H1 (cell line): ENCODE data around the gene GNG13. TPM values are rescaled to one million over a fixed set of nuclear protein-coding genes. Genes with fewer than 3 reads are reported as not detected.

Source experiments
- CBX5 ChIP-seq: fragments of 300-800, 300-1000 bp; sonication (generic); IDR thresholded peaks from 2 replicates; pipeline ENCODE4 v1.7.1; 2016; ENCODE audit warnings: antibody characterized with exemption, low read length, low read depth
- CBX8 ChIP-seq: fragments of 300-800, 300-1000 bp; sonication (generic); IDR thresholded peaks from 2 replicates; pipeline ENCODE4 v1.7.1; 2016; ENCODE audit warnings: low read depth, low read length, borderline replicate concordance
- RNF2 ChIP-seq: fragments of 200-900, 300-1000 bp; sonication (generic); IDR thresholded peaks from 2 replicates; pipeline ENCODE4 v1.7.1; 2016; ENCODE audit warnings: borderline replicate concordance, low read depth, mild to moderate bottlenecking, antibody characterized with exemption, low read length; ENCODE audit not compliant: poor library complexity, severe bottlenecking; ENCODE audit errors: missing control alignments
- SIN3A ChIP-seq, 2 experiments: IDR thresholded peaks in 1 of 2; conservative IDR thresholded peaks in 1 of 2; 2 replicates each; pipeline ENCODE4 v1.6.1; 2011 to 2012; ENCODE audit warnings: low read length in 2 of 2, improper control_type of control experiment in 1 of 2, low read depth in 1 of 2, mild to moderate bottlenecking in 1 of 2
- polyA plus RNA-seq, 7 experiments: library from polyadenylated mRNA; depleted of rRNA in 3 of 7; stranded (reverse) in 5 of 7; unstranded in 2 of 7; fragments of >200 nt in 5 of 7; fragments of 200-250 nt in 2 of 7; gene quantifications; 1 replicate in 5 of 7; 2 replicates in 1 of 7; 4 replicates in 1 of 7; pipeline versions ENCODE4 v1.2.1 to v1.2.3, GENCODE V29; 2011 to 2013; ENCODE audit warnings: missing spikeins in 2 of 7, mixed read lengths in 2 of 7
- total RNA-seq: library from RNA; stranded (reverse); fragmentation: NEBNext Ultra II Directional; extraction: Animal tissue kit (Norgen Biotek cat#: 25700); gene quantifications from 2 replicates; pipeline ENCODE4 v1.2.1, GENCODE V29; 2021

Gene GNG13
- total and polyA plus RNA-seq, 2 of the 8 experiments (the other 6 are each of a cell fraction or from before 2014, with no cell fraction given) = not detected

DNA sequence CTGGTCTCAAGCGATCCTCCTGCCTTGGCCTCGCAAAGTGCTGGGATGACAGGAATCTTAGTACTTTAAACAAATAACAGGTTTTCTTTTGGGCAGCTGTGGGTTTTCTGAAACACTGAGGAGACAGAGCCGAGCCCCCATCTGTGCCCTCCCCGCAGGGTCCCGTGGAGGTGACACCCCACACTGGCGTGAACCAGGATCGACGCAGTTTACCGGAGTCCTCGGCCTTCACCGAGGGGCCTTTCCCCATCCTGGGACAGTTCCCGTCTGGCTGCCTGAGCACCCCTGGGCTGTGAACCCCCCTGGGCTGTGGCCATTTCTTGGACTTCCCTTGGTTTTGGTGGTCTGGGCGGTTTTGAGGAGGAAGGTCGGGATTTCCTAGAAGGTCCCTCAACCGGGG, 15.3 kb upstream of the GNG13 start (continued):
- TF ChIP-seq CBX5 (no peak), SIN3A (conservative IDR thresholded peaks at IDR 0.05 in 1 of 2, IDR thresholded peaks at IDR 0.05 in 1 of 2; ENCODE audit: low read depth in 1 of 2, low read length in 2 of 2) (no peak), RNF2 (no peak), CBX8 (no peak)
